Airway epithelial cell (primary cell): ENCODE results near the gene TUBB8B. TPM values are rescaled to one million over a fixed set of nuclear protein-coding genes. Genes with fewer than 3 reads are reported as not detected.

Experiments
- total RNA-seq: library from RNA; depleted of rRNA; stranded (reverse); fragments of >200 nt; gene quantifications from 2 replicates; pipeline ENCODE4 v1.2.3, GENCODE V29; 2015

Gene TUBB8B
- total RNA-seq, result not detected in 2 replicates

GRCh38 chr18:49176-49665, at the start of gene TUBB8B:
TUBB8B (minus strand) TSS chr18:49615; CDS start chr18:49557, 58 bp downstream.

Other genes starting within 250 kb of the TUBB8B start
- gene USP14, start 108.9 kb upstream of the TUBB8B start, total RNA-seq, result 16.7 and 25.5 TPM in 2 replicates
- gene THOC1, start 218.4 kb upstream of the TUBB8B start, total RNA-seq, result 19.1 and 35.6 TPM in 2 replicates